ENCODE measurements around the gene MORN1.

Gene MORN1

GRCh38 chr1:2290171-2290578 lies 101.2 kb downstream of the MORN1 start:
- peak overlapping the region; percentile 75 for H3K4me3 Mint-ChIP-seq
- ATAC-seq: peak; percentile 53
- H3K9me3 Mint-ChIP-seq: no peaks in the 10 kb centered on the region
- H3K36me3 Mint-ChIP-seq (ENCODE audit: low read depth): peaks cover 2% of the 10 kb centered on the region
- DNase-seq: no peak
- peaks cover 77% of the 10 kb centered on the region for H3K4me1 Mint-ChIP-seq
- H3K27ac Mint-ChIP-seq: peak overlapping the region; percentile 91
- H3K27me3 Mint-ChIP-seq: no peaks in the 10 kb centered on the region

GRCh38 chr1:2289607-2290006 lies 101.7 kb downstream of the MORN1 start:
- Mint-ChIP-seq H3K4me3 (peak overlapping the region; percentile 75), H3K36me3 (ENCODE audit: low read depth) (peaks cover 2% of the 10 kb centered on the region), H3K27ac (peak overlapping the region; percentile 91), H3K27me3 (no peaks in the 10 kb centered on the region), H3K4me1 (peaks cover 75% of the 10 kb centered on the region), H3K9me3 (no peaks in the 10 kb centered on the region)
- ATAC-seq (no peak), DNase-seq (no peak)

DNA sequence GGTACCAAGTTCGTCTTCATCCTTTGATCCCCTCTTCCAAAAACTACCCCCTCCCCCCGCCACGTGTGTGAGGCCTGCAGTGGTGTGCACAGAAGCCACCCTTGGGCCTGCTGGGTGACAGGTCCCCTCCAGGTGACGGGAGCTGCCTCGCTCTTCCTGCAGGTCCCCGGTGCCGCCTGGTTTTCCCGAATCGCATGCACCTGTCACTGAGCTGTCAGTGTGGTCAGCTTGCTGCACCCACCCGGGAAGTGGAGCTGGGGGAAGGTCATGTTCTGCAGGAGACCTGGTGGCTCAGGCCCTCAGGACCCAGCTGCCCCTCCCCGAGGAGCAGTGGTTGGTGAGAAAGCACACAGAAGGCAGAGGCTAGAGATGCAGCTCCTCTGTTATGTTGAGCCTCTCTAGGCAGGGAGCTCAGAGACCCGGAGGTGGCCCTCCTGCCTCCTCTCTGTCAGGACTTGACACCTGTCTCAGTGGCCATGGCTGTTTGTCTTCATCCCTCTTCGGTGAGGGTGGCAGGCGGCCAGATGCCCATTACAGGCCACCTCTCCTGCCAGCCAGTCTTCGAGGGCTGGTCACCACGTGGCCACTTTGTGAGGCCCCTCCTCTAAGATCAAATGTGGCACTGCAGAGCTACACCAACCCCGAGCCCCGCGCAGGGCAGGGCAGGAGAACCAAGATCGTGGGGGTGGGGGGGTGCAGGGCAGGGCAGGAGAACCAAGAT lies 102.4 kb downstream of the MORN1 start:
- Mint-ChIP-seq H3K9me3 (no peaks in the 10 kb centered on the region), H3K4me1 (peaks cover 71% of the 10 kb centered on the region), H3K4me3 (no peak overlapping the region), H3K27ac (no peak overlapping the region), H3K36me3 (ENCODE audit: low read depth) (peaks cover 2% of the 10 kb centered on the region), H3K27me3 (no peaks in the 10 kb centered on the region)
- ATAC-seq (no peak), DNase-seq (no peak)

DNA sequence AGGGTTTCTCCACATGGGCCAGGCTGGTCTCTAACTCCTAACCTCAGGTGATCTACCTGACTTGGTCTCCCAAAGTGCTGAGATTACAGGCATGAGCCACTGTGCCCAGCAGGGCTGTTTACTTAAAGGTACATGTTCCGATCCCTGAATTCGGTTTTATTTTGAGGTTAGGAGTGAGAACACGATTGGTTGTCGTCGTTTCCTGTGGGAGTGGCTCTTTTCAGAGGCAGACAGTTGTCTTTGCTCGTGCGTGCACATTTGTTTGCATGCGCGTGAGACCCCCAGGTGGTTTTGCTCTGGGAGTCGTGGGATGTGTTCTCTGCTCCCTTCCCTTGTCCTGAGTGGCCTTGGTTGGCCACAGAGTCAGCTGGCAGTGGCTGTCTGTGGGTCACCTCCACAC lies 103.0 kb downstream of the MORN1 start:
- ATAC-seq (no peak), DNase-seq (no peak)
- H3K9me3 Mint-ChIP-seq: no peaks in the 10 kb centered on the region
- H3K4me1 Mint-ChIP-seq: peaks cover 66% of the 10 kb centered on the region
- peaks cover 2% of the 10 kb centered on the region for H3K36me3 Mint-ChIP-seq (ENCODE audit: low read depth)
- no peak overlapping the region for H3K4me3 Mint-ChIP-seq
- no peaks in the 10 kb centered on the region for H3K27me3 Mint-ChIP-seq
- H3K27ac Mint-ChIP-seq: peak overlapping the region; percentile 62

GRCh38 chr1:2287649-2288048 lies 103.7 kb downstream of the MORN1 start:
- Mint-ChIP-seq H3K4me1 (peaks cover 62% of the 10 kb centered on the region), H3K27ac (no peak overlapping the region), H3K27me3 (no peaks in the 10 kb centered on the region), H3K9me3 (no peaks in the 10 kb centered on the region), H3K36me3 (ENCODE audit: low read depth) (peaks cover 2% of the 10 kb centered on the region), H3K4me3 (no peak overlapping the region)
- ATAC-seq (no peak), DNase-seq (no peak)

DNA sequence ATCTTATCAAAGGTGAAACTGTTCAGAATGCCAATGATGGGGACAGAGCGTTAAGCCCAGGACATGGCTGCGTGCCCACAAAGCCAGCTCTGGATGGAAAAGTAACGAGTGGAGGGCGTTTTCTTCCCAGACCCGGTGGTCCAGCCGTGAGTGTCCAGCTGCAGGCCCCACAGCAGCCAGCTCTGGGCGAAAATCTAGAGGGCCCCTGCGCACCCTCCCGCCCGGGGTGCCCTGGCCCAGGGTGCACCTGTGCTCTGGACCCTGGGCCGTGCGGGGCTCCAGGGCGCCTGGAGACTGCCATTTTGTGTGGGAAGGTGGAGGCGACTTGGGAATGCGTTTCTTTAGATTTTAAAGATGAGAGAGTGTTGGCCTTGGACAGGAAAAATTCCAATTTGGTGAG lies 104.4 kb downstream of the MORN1 start:
- H3K36me3 Mint-ChIP-seq (ENCODE audit: low read depth): peaks cover 2% of the 10 kb centered on the region
- no peak overlapping the region for H3K4me3 Mint-ChIP-seq
- H3K27ac Mint-ChIP-seq: no peak overlapping the region
- H3K9me3 Mint-ChIP-seq: no peaks in the 10 kb centered on the region
- H3K4me1 Mint-ChIP-seq: peaks cover 54% of the 10 kb centered on the region
- DNase-seq (no peak), ATAC-seq (no peak)
- no peaks in the 10 kb centered on the region for H3K27me3 Mint-ChIP-seq

DNA sequence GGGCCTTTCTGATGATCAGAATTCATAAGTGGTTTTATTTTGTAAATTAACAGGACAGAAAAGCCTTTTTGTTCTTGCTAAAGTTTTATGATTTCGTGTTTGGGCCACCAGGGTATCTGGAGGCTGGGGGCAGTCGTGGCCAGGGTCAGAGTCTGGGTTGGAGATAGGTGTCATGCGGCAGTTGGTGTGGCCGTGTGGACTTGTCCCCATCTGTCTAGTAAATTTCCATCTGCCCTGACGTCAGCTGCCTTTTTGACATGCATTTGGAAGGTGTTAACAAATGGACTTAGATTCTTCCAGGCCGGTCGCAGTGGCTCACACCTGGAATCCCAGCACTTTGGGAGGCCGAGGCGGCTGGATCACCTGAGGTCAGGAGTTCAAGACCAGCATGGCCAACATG lies 106.4 kb downstream of the MORN1 start:
- H3K4me3 Mint-ChIP-seq: no peak overlapping the region
- no peaks in the 10 kb centered on the region for H3K9me3 Mint-ChIP-seq
- ATAC-seq: no peak
- H3K27ac Mint-ChIP-seq: no peak overlapping the region
- H3K36me3 Mint-ChIP-seq (ENCODE audit: low read depth): peaks cover 2% of the 10 kb centered on the region
- H3K4me1 Mint-ChIP-seq: peaks cover 34% of the 10 kb centered on the region
- no peaks in the 10 kb centered on the region for H3K27me3 Mint-ChIP-seq
- no peak for DNase-seq

DNA sequence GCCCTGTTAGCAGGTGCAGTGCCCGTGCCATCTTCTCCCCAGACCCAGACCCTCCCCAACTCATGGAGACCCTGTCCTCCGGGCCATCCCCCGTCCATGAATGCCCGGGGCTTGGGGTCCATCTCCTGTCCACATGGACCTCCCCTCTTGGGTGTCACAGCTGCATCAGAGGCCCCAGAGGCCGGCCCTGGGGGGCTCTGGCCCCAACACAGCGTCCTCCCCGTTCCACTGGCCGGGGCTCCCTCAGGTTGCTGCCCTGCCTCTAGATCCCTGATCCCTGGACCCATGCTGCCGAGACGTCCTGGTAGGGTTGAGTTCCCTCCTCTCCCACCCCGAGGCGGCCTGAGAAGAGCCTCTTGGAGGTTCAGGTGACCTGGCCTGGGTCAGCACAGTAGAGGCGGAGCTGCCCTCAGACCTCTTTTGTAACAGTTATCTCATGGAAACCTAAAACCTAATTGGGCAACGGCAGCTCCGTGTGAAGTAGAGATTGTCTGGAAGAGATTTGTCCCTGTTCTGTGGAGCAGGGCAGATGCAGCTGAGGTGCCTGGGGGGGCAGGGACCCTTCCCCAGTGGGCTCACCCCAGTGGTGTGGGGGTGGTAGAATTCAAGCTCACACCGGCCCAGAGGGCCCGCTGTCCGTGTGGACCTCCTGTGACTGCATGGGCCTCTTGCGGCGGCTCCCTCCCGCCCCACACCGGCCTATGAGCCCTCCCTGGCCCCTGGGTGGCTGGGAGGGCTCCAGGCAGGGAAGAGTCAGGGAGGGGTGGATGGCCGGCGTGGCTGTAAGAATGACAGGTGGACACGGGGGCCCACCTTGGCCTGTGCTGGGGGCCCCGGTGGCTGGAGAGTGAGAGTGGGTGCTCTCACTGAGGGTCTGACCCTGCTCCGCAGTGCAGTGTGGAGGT lies 107.1 kb downstream of the MORN1 start:
- H3K27ac Mint-ChIP-seq: no peak overlapping the region
- peaks cover 33% of the 10 kb centered on the region for H3K4me1 Mint-ChIP-seq
- no peaks in the 10 kb centered on the region for H3K9me3 Mint-ChIP-seq
- H3K27me3 Mint-ChIP-seq: no peaks in the 10 kb centered on the region
- no peak overlapping the region for H3K4me3 Mint-ChIP-seq
- DNase-seq (no peak), ATAC-seq (no peak)
- peaks cover 2% of the 10 kb centered on the region for H3K36me3 Mint-ChIP-seq (ENCODE audit: low read depth)

- Mint-ChIP-seq H3K9me3 (no peaks in the 10 kb centered on the region), H3K27me3 (no peaks in the 10 kb centered on the region), H3K36me3 (ENCODE audit: low read depth) (peaks cover 2% of the 10 kb centered on the region), H3K27ac (no peak overlapping the region), H3K4me1 (peaks cover 30% of the 10 kb centered on the region), H3K4me3 (no peak overlapping the region)
- DNase-seq (no peak), ATAC-seq (no peak)
Observed at GRCh38 chr1:2283371-2283990, 107.9 kb downstream of the MORN1 start.

DNA sequence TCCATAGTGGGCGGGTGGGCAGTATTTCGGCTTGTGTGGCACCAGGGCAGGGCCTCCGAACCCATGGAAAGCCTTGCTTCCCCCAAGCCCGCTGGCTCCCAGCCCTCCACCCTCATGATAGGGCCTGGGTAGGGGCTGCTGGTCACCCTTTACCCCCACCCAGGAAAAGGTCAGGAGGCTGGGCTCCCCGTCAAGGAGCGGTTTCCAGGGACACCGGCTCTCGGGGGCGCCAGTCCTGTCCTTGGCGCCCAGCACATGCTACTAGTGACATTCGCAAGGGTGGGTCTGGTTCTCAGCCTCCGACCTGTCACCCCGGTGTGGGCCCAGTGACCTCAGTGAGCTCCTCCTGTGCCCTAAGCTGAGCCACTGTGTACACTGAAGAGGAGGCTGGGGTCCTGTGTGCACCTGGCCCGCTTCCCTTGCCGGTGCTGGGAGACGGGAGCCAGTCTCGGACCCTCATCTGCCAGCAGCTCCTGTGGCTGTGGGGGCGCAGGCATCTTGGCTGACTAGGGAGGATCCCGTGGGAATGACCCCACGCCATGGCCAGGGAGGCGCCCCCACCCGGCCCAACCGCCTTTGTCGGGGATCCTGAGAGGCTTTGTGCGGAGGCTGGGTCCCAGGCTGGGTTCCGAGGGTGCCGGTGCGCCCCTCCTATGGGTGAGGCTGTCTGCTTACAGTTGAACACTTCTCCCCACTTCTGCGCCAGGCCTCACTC lies 108.6 kb downstream of the MORN1 start:
- no peaks in the 10 kb centered on the region for H3K9me3 Mint-ChIP-seq
- peaks cover 25% of the 10 kb centered on the region for H3K4me1 Mint-ChIP-seq
- ATAC-seq (no peak), DNase-seq (no peak)
- peaks cover 3% of the 10 kb centered on the region for H3K36me3 Mint-ChIP-seq (ENCODE audit: low read depth)
- H3K27me3 Mint-ChIP-seq: no peaks in the 10 kb centered on the region
- H3K27ac Mint-ChIP-seq: no peak overlapping the region
- H3K4me3 Mint-ChIP-seq: no peak overlapping the region

DNA sequence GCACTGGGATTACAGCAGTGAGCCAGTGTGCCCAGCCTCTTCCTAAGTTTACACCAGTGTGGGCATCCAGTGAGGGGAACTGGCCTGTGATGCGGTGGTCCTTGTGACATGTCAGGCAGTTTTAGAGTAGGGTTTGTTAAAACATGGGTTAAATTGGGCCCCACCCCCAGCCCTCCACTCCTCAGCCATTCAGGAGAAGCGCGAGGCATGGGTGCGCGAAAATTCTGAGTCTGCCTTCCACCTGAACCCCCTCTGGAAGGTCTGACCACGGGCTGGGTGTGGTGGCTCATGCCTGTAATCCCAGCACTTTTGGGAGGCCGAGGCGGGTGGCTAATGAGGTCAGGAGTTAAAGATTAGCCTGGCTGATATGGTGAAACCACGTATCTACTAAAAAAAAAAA lies 111.5 kb downstream of the MORN1 start:
- Mint-ChIP-seq H3K27ac (no peak overlapping the region), H3K9me3 (no peaks in the 10 kb centered on the region), H3K4me3 (no peak overlapping the region), H3K27me3 (no peaks in the 10 kb centered on the region), H3K36me3 (ENCODE audit: low read depth) (peaks cover 7% of the 10 kb centered on the region), H3K4me1 (peaks cover 41% of the 10 kb centered on the region)
- no peak for ATAC-seq
- DNase-seq: no peak

DNA sequence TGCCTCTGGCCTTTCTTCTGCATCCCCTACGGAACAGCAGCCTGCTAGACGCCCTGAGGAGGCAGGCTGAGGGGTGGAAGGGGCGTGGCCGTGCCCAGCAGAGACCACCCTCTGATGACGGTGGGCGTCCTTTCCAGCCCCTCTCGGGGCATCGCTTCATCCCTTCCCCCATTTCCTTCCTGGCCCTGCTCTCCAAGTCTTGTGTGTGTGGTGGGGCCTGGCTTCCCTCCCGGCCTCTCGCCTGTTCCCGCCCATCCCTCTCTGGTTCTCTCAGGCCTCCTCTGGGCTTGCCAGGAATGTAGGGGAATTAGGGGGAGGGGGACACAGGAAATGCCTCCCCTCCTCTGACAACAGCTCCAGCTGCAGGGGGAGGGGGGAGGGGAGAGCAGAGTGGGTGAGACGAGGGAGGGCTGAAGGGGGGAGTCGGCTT lies 112.1 kb downstream of the MORN1 start:
- DNase-seq (no peak), ATAC-seq (no peak)
- no peaks in the 10 kb centered on the region for H3K27me3 Mint-ChIP-seq
- H3K36me3 Mint-ChIP-seq (ENCODE audit: low read depth): peaks cover 7% of the 10 kb centered on the region
- no peak overlapping the region for H3K4me3 Mint-ChIP-seq
- no peaks in the 10 kb centered on the region for H3K9me3 Mint-ChIP-seq
- H3K4me1 Mint-ChIP-seq: peaks cover 44% of the 10 kb centered on the region
- H3K27ac Mint-ChIP-seq: no peak overlapping the region

- DNase-seq (no peak), ATAC-seq (no peak)
- H3K4me3 Mint-ChIP-seq: no peak overlapping the region
- H3K27me3 Mint-ChIP-seq: no peaks in the 10 kb centered on the region
- H3K27ac Mint-ChIP-seq: no peak overlapping the region
- H3K9me3 Mint-ChIP-seq: no peaks in the 10 kb centered on the region
- peaks cover 7% of the 10 kb centered on the region for H3K36me3 Mint-ChIP-seq (ENCODE audit: low read depth)
- H3K4me1 Mint-ChIP-seq: peaks cover 45% of the 10 kb centered on the region
Observed at GRCh38 chr1:2278591-2279209, 112.7 kb downstream of the MORN1 start.

Data from activated naive CD8-positive, alpha-beta T cell treated with anti-CD3 and anti-CD28 coated beads, Interleukin-2, amount 50 U/mL, for 24 hours (primary cell).